IPS-NIHi7 (cell line): ENCODE results near the gene CACUL1.
"Not testable (repeated sequence)": the region's sequence is repeated elsewhere in the genome, so short reads cannot be mapped to it uniquely, and the experiment has no call there.

Source experiments
- DNase-seq: peaks from one replicate; pipeline ENCODE4 v3.0.0; 2012; ENCODE audit warnings: mixed read lengths; ENCODE audit errors: extremely low spot score

Gene CACUL1

GRCh38 chr10:118687472-118687871 lies 67.3 kb downstream of the CACUL1 start:
- DNase-seq: no peak

- no peak for DNase-seq
These were observed 72.2 kb downstream of the CACUL1 start for GRCh38 chr10:118682533-118682932.

- DNase-seq: no peak
These were observed 74.6 kb downstream of the CACUL1 start for GRCh38 chr10:118680197-118680596.

- DNase-seq: no peak
These were observed 80.4 kb downstream of the CACUL1 start for GRCh38 chr10:118674226-118674919.

DNA sequence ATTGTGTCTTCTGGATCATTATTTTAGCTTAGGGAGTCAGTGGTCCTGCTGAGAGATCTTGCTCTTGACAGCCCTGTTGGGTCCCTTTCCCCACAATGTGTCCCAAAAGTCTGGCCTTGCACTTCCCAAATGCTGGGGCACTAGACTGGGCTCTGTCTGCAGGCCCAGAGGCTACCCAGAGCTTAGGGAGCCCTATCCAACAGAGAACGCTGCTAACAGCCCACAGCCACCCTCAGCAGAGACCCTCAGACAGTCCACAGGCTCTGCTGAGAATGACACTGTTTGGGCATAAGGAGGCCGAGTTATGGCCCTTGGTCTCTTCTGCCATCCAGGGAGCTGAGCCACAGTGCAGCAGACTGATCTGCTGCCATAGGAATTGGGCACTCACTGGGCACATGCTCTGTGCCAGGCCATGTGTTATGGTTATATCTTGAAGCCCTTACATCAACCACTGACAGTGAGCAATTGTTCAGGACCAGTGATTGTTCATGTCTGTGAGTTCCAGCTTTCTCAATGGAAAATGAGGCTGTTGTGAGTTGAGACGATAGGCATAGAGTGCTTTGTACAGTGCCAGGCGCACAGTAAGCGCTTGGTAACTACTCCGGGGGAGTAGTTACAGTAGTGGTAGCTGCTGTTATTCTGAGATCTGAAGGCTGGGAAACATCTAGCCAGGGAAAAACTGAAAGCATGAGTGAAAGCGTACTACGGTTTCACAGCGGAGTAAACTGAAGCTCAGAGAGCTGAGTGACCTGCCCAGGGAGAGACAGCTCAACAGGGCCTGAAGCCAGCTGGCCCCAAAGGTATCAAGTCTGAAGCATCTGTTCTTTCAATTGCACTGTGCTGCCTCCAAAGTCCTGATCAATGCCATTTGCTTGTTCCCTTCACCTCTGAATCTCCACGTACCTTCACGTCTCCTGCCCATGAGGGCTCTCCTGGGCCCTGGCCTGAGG lies 81.7 kb downstream of the CACUL1 start:
- no peak for DNase-seq

GRCh38 chr10:118672153-118672552 lies 82.6 kb downstream of the CACUL1 start:
- DNase-seq: no peak

GRCh38 chr10:118671221-118671620 lies 83.5 kb downstream of the CACUL1 start:
- DNase-seq: not testable (repeated sequence)

DNA sequence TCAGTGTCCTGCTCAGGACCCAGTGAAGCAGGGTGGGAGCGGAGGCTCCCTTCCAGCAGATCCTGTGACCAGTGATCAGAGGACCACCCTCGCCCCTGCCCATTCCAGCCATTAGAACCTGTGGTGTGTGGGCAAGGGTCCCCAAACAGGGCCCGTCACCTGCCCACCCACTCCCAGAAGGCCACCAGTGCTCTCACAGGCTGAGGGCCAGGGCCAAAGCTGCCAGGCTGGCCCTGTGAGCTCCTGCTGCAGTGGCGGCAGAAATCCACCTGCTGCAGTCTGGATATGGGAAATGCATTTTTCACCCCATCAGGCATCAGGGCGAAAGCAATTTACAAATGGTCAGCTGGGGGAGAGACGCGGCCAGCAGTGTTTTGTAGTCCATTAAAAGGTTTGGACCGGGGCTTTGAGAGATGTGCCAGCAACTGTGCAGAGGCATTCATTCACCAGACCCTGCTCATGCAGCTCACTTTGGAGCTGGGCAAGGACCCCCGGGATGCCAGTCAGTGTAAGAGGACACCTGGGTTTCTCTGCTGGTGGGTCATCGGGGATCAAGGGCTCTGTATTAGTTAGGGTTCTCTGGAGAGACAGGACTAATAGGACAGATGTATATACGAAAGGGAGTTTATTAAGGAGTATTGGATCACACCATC lies 84.2 kb downstream of the CACUL1 start:
- DNase-seq: no peak

GRCh38 chr10:118669835-118670234 lies 84.9 kb downstream of the CACUL1 start:
- no peak for DNase-seq

- no peak for DNase-seq
These were observed 85.6 kb downstream of the CACUL1 start for GRCh38 chr10:118669020-118669791.

DNA sequence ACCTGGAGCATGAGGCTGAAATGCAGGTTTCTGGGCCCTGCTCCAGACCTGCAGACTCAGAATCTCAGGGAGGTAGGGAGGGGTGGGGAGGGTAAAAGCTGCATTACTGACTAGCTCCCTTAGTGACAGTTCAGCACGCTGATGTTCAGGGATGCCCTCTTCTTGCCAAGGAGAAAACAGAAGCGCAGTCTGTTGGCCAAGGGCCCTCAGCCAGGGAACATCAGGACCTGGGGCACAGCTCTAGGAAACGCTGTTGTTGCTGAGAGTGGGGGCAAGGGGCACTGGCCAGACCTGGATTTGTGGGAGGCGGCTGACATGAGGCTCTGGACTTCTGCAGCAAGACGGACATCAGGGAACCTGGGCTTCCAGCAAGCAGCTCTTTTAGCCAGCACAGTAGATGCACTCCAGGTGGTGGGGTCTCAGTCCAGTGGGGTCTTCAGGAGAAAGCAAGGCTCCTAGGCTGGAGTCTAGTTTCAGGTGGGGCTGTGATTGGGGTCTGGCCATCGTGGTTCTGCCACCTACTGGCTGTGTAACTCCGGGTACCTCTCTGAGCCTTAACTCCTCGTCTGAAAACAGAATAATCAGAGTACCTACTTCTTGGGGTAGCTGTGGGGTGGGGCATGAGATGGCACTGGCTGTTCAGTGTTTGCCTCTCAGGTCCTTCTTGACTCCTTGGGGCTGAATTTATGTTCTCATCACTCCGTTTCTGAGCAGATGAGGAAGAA lies 86.4 kb downstream of the CACUL1 start:
- peak; percentile 48 for DNase-seq

- no peak for DNase-seq
These were observed 87.0 kb downstream of the CACUL1 start for GRCh38 chr10:118667732-118668131.

DNA sequence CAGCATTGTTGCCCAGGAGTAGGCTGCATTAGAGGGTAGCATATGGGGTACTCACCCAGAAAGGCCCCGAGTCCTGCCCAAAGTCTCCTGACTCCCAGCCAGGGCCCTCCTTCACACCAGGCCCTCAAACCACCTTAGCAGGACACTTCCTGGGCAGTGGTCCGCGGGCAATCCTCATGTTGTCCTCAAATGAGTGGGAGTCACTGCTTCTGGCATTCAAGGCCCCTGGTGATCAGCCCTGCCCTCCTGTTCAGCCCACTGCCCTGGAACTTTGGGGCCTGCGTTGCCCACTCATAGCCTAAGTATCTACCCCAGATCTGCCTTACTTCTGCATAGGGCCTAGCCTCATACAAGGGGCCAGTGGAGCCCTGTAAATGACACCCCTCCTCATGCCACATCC lies 88.4 kb downstream of the CACUL1 start:
- DNase-seq: no peak

GRCh38 chr10:118664321-118664720 lies 90.4 kb downstream of the CACUL1 start:
- DNase-seq: peak; percentile 53

DNA sequence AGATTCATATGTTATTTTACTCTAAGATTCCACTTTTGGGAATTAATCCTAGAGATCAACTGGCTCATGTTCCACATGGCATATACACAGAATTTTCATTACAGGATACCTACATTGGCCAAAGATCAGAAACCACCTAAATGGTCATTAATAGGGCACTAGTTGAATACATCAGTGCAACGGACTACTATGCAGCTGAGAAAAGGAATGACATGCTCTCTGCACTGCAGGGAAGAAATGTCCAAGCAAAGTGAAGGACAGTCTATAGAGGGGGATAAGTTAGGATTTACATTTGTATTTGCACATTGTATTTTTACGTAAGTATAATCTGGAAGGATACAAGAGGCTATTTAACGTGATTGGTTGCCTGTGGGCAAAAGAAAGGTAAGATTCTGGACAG lies 91.6 kb downstream of the CACUL1 start:
- DNase-seq: no peak

DNA sequence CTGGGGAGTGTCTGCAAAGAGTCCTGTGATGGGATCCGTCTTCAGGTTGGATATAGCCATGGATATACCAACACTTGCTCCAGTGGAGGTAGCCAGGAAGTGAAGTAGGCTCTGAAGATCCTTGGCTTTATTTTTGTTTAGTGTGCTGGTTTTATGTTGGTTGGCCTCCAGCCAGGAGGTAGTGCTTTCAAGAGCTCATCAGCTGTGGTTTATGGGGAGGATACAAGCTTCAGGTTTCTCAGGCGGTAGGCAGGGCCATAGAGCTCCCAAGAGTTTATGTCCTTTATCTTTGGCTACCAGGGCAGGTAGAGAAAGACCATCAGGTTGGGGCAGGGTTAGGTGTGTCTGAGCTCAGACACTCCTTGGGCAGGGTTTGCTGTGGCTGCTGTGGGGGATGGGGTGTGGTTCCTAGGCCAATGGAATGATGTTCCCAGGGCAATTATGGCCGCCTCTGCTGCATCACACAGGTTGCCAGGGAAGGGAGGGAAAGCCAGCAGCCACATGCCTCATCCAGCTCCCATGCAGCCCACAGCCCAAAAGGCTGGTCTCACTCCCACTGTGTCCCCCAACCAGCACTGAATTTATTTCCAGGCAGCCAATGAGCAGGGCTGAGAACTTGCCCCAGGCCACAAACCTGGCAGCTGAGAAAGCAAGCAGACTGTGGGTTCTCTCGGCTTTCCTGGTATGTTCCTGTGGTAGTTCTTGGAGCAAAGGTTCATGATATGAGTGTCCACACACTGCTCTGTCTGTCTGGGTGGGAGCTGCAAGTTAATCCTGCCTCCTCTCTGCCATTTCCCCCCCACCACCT lies 92.3 kb downstream of the CACUL1 start:
- DNase-seq: no peak

- DNase-seq: no peak
These were observed 96.0 kb downstream of the CACUL1 start for GRCh38 chr10:118658762-118659161.

DNA sequence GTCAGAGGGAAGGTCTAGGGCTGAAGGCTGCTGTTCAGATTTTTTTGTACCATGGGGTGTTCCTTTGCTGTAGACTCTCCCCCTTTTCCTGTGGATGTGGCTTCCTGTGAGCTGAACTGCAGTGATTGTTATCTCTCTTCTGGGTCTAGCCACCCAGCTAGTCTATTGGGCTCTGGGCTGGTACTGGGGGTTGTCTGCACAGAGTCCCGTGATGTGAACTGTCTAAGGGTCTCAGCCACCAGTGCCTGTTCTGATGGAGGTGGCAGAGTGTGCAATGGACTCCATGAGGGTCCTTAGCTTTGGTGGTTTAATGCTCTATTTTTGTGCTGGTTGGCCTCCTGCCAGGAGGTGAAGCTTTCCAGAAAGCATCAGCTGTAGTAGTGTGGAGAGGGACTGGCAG lies 96.6 kb downstream of the CACUL1 start:
- DNase-seq: not testable (repeated sequence)

DNA sequence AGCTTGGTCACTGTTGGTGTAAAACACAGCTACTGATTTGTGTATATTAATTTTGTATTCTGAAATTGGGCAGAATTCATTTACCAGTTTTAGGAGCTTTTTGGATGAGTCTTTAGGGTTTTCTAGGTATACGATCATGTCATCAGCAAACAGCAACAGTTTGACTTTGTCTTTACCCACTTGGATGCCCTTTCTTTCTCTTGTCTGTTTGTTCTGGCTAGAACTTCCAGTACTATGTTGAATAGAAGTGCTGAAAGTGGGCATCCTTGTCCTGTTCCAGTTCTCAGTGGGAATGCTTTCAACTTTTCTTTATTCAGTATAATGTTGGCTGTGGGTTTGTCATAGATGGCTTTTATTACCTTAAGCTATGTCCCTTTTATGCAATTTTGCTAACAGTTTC lies 109.5 kb downstream of the CACUL1 start:
- not testable (repeated sequence) for DNase-seq

DNA sequence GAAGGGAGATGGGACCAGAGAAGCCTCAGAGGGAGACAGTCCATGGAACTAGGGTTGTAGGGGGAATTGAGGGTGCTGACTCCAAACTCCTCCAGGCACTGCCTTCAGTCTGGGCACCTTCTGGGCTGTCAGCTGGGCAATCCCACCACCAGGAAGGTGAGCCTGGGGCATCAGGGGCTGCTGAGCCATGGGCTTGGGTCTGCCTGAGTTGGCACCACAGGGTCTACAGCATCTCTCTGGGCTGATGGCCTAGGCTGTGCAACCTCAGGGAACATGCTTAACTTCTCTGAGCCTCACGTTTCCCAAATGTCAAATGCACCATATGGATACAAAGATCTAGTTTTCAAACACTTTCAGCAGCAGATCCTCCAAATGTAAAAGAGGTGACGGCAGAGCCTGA lies 112.5 kb downstream of the CACUL1 start:
- DNase-seq: no peak
